NB4 (cell line): ENCODE data around the gene GRAMD1C.

ENCODE experiments used
- CTCF ChIP-seq: IDR thresholded peaks from one replicate; pipeline ENCODE4 v1.5.1; 2012; ENCODE audit warnings: low read depth, low read length
- POLR2A ChIP-seq: IDR thresholded peaks from 2 replicates; pipeline ENCODE4 v1.6.1; 2011; ENCODE audit warnings: mild to moderate bottlenecking; ENCODE audit not compliant: insufficient read length; ENCODE audit errors: extremely low read depth

DNA sequence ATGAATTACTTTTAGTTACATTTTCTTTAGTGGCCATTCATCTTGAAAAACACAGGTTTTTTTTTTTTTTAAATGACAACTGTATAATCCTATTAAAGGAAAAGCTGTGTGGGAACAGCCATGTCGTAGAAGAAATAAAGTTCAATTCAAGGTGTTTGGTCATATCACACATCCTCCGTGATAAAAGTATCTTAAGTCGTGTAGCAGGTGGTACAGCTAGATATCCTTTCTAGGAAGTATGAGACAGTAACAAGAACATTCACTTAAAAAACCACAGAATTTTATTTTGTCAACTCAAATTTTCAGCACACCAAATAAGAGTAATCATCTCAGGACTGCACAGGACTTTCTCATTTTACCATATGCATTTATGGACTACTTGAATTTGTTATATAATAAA, 125.3 kb downstream of the GRAMD1C start:
- TF ChIP-seq POLR2A (no peak), CTCF (no peak)
